SW480 (cell line): ENCODE results near the gene ZNF99.
"Not testable (repeated sequence)": the region's sequence is repeated elsewhere in the genome, so short reads cannot be mapped to it uniquely, and the experiment has no call there.

Experiments used
- DNase-seq: peaks from one replicate; pipeline ENCODE4 v3.0.0-alpha.2; 2016; ENCODE audit warnings: low spot score

The ZNF99 gene

DNA sequence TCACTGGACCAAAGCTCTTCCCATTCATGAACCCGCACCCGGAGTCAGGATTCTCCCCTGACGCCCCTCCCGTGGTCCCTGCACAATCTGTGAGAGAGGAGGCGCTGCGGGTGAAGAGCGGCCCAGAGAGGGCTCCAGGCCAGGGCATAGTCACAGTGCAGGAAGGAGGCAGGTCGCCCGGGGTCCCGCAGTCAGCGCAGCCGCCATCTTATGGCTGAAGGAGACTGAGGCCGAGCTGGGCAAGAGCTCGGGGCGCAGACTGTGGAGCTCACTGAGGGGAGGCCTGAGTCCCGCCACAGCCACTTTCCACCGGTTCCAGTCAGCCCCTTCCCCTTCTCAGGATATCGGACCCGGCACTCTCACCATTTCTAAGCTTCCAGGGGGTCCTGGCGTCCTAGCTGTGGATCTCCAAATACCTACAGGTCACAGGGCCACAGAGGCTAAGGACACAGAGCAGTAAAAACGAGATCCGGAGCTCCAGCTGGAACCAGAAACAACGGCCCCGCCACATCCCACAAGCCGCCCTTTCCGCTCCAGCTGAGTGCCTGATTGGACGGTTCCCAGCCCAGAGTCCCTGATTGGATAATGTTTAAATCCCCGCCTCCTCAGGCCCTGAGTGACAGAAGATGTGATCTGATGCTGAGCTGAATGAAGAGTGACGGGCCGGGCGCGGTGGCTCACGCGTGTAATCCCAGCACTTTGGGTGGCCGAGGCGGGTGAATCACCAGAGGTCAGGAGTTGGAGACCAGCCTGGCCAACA lies at the start of gene ZNF99:
Gene ZNF99 (minus strand): TSS at position 501 of the 760 bp plus-strand sequence. CDS start 135 bp downstream, at position 366.
- DNase-seq = no peak

- no peak for DNase-seq
Observed at GRCh38 chr19:22832031-22832762, 48.2 kb upstream of the ZNF99 start, which contains the start of gene ZNF723. Gene ZNF723 (plus strand): TSS chr19:22832291. CDS start chr19:22832380, 89 bp downstream.

GRCh38 chr19:22831211-22831610 lies 47.3 kb upstream of the ZNF99 start:
- no peak for DNase-seq

DNA sequence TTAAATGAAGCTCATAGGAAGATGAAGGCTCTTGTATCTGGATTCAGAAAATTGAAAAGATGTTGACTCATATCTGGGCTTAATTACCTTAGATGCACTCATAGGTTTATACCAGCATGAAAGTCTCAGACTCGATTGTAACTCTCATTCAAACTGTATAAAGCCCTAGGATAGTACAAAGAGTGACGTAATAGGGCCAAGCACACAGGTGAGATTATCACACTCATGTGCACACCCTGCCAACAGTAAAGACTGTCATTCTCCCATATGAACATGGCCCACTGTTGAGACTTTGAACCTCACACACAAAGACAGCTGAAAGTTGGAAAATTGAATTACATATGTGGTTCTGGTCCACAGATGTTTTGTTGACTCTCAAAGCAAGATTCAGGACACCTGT lies 30.2 kb upstream of the ZNF99 start:
- DNase-seq = no peak

- no peak for DNase-seq
Observed at GRCh38 chr19:22807061-22807835, 23.3 kb upstream of the ZNF99 start.

DNA sequence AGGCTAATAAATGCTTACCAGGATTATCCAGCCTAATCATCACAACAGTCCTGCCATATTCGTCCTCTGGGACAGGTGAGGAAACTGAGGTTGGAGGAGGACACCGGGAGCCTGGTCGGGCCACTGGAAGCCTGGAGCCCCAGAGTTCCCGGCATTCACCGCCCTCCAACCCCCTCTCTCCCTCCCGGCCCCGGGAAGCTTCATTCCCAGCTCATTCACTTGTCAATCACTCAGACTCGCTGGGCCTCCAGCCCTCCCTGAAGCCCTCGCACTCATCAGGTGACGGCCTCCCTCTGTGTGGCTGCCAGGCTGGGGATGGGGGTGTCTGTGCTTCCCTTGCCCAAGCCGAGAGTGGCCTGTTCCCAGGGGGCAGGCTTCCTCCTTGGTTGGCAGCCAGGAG lies 22.5 kb upstream of the ZNF99 start:
- DNase-seq = no peak

- DNase-seq = no peak
Observed at GRCh38 chr19:22797040-22797439, 13.1 kb upstream of the ZNF99 start.

DNA sequence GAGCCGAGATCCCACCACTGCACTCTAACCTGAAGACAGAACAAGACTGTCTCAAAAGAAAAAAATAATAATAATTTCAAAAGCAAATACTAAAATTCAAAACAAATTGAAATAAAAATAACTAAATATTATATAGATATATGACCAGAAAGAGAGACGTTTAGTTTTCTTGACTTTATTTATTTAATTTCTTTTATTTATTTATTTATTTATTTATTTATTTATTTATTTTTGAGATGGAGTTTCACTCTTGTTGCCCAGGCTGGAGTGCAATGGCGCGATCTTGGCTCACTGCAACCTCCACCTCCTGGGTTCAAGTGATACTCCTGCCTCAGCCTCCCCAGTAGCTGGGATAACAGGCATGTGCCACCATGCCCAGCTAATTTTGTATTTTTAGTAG lies 8.9 kb upstream of the ZNF99 start:
- DNase-seq = not testable (repeated sequence)

DNA sequence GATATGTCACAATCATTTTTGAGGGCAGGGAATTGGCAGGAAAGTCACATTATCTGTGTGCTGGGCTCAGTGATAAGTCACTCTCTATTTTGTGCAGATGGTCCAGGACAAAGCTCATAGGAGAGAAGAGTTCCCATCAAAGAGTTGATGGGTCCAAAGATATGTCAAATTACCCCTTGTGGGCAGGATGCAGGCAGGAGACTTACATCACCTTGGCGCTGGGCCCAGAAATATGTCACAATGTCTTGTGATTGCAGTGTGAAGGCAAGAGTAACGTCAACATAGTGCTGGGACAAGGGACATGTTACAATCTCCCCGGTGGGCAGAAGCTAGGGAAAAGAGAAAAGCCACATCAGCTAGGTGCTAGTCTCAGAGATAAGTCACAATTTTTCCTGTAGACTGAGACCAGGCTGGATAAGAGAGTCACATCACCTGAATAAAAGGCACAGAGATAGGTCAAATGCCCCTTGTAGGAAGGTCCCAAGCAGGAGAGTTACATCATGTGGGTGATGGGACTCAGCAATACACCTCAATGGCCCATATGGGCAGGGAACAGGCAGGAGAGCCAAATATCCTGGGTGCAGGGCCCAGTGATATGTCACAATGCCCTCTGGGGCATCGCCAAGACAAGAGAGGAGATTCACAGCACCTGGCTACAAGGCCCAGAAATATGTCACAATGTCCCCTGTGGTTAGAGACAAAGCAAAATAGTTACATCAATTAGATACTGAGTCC lies 47.9 kb downstream of the ZNF99 start:
- DNase-seq = no peak

- no peak for DNase-seq
Observed at GRCh38 chr19:22733691-22734090, 50.3 kb downstream of the ZNF99 start.

- not testable (repeated sequence) for DNase-seq
Observed at GRCh38 chr19:22728214-22728613, 55.7 kb downstream of the ZNF99 start.

DNA sequence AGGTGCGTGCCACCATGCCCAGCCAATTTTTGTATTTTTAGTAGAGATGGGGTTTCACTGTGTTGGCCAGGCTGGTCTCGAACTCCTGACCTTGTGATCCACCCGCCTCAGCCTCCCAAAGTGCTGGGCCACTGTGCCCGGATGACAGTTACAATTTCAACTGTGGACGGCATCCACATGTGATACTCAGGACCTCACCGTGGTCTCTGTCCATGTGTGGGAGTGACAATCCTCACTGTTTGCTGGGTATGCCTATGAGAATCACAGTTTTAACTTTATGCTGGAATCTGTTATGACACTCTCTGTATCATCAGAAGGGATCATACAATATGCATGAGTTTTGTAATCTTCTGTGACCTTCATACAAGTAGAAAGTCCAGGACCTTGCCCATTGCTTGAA lies 62.4 kb downstream of the ZNF99 start:
- DNase-seq = not testable (repeated sequence)

- DNase-seq = no peak
Observed at GRCh38 chr19:22708983-22709382, 75.0 kb downstream of the ZNF99 start.

DNA sequence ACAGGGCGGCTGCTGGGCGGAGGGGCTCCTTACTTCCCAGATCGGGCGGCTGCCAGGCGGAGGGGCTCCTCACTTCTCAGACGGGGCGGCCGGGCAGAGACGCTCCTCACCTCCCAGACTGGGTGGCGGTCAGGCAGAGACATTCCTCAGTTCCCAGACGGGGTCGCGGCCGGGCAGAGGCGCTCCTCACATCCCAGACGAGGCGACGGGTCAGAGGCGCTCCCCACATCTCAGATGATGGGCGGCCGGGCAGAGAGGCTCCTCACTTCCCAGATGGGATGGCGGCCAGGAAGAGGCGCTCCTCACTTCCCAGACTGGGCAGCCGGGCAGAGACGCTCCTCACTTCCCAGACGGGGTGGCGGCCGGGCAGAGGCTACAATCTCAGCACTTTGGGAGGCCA lies 80.9 kb downstream of the ZNF99 start:
- not testable (repeated sequence) for DNase-seq

DNA sequence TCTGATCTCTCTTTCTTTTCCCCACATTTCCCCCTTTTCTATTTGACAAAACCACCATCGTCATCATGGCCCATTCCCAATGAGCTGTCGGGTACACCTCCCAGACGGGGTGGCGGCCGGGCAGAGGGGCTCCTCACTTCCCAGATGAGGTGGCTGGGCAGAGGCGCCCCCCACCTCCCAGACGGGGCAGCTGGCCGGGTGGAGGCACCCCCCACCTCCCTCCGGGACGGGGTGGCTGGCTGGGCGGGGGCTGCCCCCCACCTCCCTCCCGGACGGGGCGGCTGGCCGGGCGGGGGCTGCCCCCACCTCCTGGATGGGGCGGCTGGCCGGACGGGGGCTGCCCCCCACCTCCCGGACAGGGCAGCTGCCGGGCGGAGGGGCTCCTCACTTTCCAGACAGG lies 81.3 kb downstream of the ZNF99 start:
- DNase-seq = not testable (repeated sequence)
